ENCODE data around the gene SH2D1B. TPM values are rescaled to one million over a fixed set of nuclear protein-coding genes. Genes with fewer than 3 reads are reported as not detected.

Gene SH2D1B
- total and polyA plus RNA-seq, 9 of the 15 experiments (the other 6 are each of a cell fraction or from before 2014, with no cell fraction given), result 5.6 to 19.6 (median 9.7) TPM

DNA sequence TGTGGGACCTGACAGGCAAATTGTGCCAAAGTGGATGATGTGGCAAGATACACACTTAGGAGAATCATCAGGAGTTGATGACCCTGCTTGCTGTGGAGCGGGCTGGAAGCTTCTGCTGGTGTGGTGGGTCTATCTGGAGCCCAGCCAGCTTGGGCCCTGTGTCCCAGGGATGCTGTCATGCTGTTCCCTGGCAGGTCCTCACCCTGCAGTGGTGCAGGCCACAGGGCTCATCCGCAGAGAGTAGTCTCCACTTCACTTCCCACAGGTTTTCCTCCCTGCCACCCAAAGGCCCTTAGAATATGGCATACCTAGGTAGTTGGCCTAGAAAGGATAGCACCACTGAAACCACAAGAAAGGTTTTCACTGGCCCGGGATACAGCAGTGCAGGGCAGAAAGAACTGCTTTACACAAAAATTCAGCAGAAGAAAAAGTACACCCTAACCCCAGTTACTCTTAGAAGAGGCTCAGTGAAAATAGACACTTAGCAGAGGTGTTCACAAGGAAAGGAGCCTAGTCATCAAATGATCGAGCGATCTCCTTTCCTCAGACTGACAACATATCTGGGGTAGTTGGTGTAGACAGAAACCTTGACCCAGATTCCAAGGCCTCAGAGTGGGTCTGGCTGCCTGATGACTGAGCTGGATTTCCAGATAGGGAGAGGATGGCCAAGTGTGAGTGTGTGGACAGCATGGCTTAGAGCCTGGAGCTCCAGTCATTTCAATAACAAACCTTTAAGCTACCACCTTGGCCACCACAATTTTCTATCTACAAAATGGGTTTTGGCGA, 31.7 kb downstream of the SH2D1B start:
- Histone ChIP-seq H3K36me3 (ENCODE audit: control insufficient read depth, insufficient read depth, low read length) (no peaks in the 10 kb centered on the region; the same call in 2 of the 3 replicates), H2AFZ (ENCODE audit: low read depth, low read length) (peak overlapping the region; percentile 56), H3K9me3 (replicated peaks; ENCODE audit: control insufficient read depth, insufficient read depth, low read depth, low read length) (no peaks in the 10 kb centered on the region), H3K27me3 (ENCODE audit: control insufficient read depth in 2 of 2, insufficient read depth in 2 of 2, low read length in 2 of 2) (no peaks in the 10 kb centered on the region), H3K9me1 (ENCODE audit: control insufficient read depth, insufficient read depth, low read length) (peaks cover 2% of the 10 kb centered on the region), H3K4me2 (ENCODE audit: insufficient read depth, low read length) (peak overlapping the region; percentile 11; the same call in 1 of the 2 replicates), H3K4me1 (replicated peaks in 1 of 2; ENCODE audit: control insufficient read depth in 2 of 2, insufficient read depth in 2 of 2, low read length in 2 of 2) (peaks cover 38 to 61% of the 10 kb centered on the region in 2 experiments; a peak in 4 of 5 replicates), H3K27ac (ENCODE audit: extremely low read depth, low read depth, low read length) (peak overlapping the region; percentile 43), H4K20me1 (replicated peaks; ENCODE audit: control insufficient read depth, insufficient read depth, low read length) (no peaks in the 10 kb centered on the region), H3K4me3 (no peak overlapping the region), H3K79me2 (ENCODE audit: control insufficient read depth, insufficient read depth, low read length) (peaks cover 4% of the 10 kb centered on the region; the same call in 2 of the 3 replicates), H3K9ac (ENCODE audit: insufficient read depth in 1 of 2, low read depth in 2 of 2, low read length in 2 of 2) (peak overlapping the region; percentile 11 to 20; a peak in 1 of 4 replicates)
- 46% methylated on average over 6 of the region's 6 CpGs for WGBS (ENCODE audit: insufficient coverage, low coverage, missing lambda C conversion rate)
- CTCF ChIA-PET (ENCODE audit: low intra/inter-chr PET ratio), result no interaction called here
- ATAC-seq (peak; percentile 66), FAIRE-seq (peak; percentile 87), DNase-seq (ENCODE audit: extremely low read depth in 1 of 4, low spot score in 3 of 4) (peak; percentile 43 to 80 (median 62))
- intact Hi-C loops (cut with micrococcal nuclease), result no loop called here
- in situ Hi-C loops (cut with MboI), result no loop called here
- BruUV-seq (replicated peaks), result no TSS peak
- POLR2A ChIA-PET, result interaction anchor here (0.9 to 1.9 kb wide), 6 partner anchors 9 to 186 kb away, joined by 3 to 10 read pairs (median 3); no protein-coding TSS in a partner anchor
- peak; percentile 57 for TF ChIP-seq TCF3 (CRISPR knock-in tag; IDR thresholded peaks at IDR 0.05)
- TF ChIP-seq, protein P1, sequence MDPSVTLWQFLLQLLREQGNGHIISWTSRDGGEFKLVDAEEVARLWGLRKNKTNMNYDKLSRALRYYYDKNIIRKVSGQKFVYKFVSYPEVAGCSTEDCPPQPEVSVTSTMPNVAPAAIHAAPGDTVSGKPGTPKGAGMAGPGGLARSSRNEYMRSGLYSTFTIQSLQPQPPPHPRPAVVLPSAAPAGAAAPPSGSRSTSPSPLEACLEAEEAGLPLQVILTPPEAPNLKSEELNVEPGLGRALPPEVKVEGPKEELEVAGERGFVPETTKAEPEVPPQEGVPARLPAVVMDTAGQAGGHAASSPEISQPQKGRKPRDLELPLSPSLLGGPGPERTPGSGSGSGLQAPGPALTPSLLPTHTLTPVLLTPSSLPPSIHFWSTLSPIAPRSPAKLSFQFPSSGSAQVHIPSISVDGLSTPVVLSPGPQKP (CRISPR knock-in tag; IDR thresholded peaks at IDR 0.05), result no peak
- TF ChIP-seq, protein P2, sequence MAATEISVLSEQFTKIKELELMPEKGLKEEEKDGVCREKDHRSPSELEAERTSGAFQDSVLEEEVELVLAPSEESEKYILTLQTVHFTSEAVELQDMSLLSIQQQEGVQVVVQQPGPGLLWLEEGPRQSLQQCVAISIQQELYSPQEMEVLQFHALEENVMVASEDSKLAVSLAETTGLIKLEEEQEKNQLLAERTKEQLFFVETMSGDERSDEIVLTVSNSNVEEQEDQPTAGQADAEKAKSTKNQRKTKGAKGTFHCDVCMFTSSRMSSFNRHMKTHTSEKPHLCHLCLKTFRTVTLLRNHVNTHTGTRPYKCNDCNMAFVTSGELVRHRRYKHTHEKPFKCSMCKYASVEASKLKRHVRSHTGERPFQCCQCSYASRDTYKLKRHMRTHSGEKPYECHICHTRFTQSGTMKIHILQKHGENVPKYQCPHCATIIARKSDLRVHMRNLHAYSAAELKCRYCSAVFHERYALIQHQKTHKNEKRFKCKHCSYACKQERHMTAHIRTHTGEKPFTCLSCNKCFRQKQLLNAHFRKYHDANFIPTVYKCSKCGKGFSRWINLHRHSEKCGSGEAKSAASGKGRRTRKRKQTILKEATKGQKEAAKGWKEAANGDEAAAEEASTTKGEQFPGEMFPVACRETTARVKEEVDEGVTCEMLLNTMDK (IDR thresholded peaks at IDR 0.05; ENCODE audit: borderline replicate concordance, insufficient read depth, low read depth, low read length, poor library complexity, severe bottlenecking), result no peak
- no peak for TF ChIP-seq ARHGAP35 (IDR thresholded peaks at IDR 0.05; ENCODE audit: partially characterized antibody)
- no peak for TF ChIP-seq GTF2E2 (tag; IDR thresholded peaks at IDR 0.05)
- TF ChIP-seq SMC3 (conservative IDR thresholded peaks at IDR 0.05; ENCODE audit: insufficient read depth, low read depth, low read length), result no peak
- 0 out of 2 replicates have a peak, but pooled peaks have one; percentile 29 for TF ChIP-seq CXXC5 (CRISPR knock-in tag; IDR thresholded peaks at IDR 0.05)
- peak; percentile 75 for TF ChIP-seq NCOR1 (IDR thresholded peaks at IDR 0.05)
- TF ChIP-seq SIX5 (IDR thresholded peaks at IDR 0.05; ENCODE audit: borderline replicate concordance in 1 of 2, insufficient read depth in 1 of 2, low read depth in 1 of 2, low read length in 2 of 2), result no peak
- TF ChIP-seq CCAR2 (IDR thresholded peaks at IDR 0.05; ENCODE audit: low read depth, low read length), result no peak
- TF ChIP-seq, protein P3, sequence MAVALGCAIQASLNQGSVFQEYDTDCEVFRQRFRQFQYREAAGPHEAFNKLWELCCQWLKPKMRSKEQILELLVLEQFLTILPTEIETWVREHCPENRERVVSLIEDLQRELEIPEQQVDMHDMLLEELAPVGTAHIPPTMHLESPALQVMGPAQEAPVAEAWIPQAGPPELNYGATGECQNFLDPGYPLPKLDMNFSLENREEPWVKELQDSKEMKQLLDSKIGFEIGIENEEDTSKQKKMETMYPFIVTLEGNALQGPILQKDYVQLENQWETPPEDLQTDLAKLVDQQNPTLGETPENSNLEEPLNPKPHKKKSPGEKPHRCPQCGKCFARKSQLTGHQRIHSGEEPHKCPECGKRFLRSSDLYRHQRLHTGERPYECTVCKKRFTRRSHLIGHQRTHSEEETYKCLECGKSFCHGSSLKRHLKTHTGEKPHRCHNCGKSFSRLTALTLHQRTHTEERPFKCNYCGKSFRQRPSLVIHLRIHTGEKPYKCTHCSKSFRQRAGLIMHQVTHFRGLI (CRISPR knock-in tag; IDR thresholded peaks at IDR 0.05), result no peak
- TF ChIP-seq ZNF274 (IDR thresholded peaks at IDR 0.05; ENCODE audit: borderline replicate concordance, low read depth, low read length), result no peak
- peak; percentile 89 for TF ChIP-seq NFE2 (IDR thresholded peaks at IDR 0.05; ENCODE audit: low read depth)
- TF ChIP-seq ARID1B (IDR thresholded peaks at IDR 0.05), result peak; percentile 61
- 0 out of 2 replicates have a peak, but pooled peaks have one; percentile 25 for TF ChIP-seq CTBP1 (IDR thresholded peaks at IDR 0.05; ENCODE audit: borderline replicate concordance)
- peak; percentile 72 for TF ChIP-seq MAFK (IDR thresholded peaks at IDR 0.05; ENCODE audit: low read length)
- TF ChIP-seq GATA2 (CRISPR knock-in tag; IDR thresholded peaks at IDR 0.05), result peak; percentile 65
